Body of pancreas (tissue), 4 donors: ENCODE measurements around the gene KAT6B.

ENCODE experiments used
- CTCF ChIP-seq, 7 experiments: fragments of 450-650 bp in 4 of 7; fragments of 200-600 bp in 3 of 7; sonication (generic) in 3 of 7; IDR thresholded peaks; one replicate each; pipeline ENCODE4 v1.5.1; 2016 to 2019; ENCODE audit warnings: antibody characterized with exemption in 7 of 7
- POLR2A ChIP-seq, 3 donors: fragments of 450-650 bp; IDR thresholded peaks; one replicate each; pipeline ENCODE4 v1.6.1; 2016; ENCODE audit warnings: antibody characterized with exemption in 3 of 3, mild to moderate bottlenecking in 2 of 3

- TF ChIP-seq POLR2A (IDR thresholded peaks at IDR 0.05) (no peak), CTCF (IDR thresholded peaks at IDR 0.05) (no peak)
These were observed 98.9 kb downstream of the KAT6B start for GRCh38 chr10:74925291-74925690.
